ENCODE data around the gene BAHCC1. TPM values are rescaled to one million over a fixed set of nuclear protein-coding genes. Genes with fewer than 3 reads are reported as not detected.

Gene BAHCC1
- total RNA-seq, 1 experiment from 2014 or later = 29.8 TPM

GRCh38 chr17:81420769-81421462, 25.7 kb downstream of the BAHCC1 start (continued):
- TF ChIP-seq, protein P1, sequence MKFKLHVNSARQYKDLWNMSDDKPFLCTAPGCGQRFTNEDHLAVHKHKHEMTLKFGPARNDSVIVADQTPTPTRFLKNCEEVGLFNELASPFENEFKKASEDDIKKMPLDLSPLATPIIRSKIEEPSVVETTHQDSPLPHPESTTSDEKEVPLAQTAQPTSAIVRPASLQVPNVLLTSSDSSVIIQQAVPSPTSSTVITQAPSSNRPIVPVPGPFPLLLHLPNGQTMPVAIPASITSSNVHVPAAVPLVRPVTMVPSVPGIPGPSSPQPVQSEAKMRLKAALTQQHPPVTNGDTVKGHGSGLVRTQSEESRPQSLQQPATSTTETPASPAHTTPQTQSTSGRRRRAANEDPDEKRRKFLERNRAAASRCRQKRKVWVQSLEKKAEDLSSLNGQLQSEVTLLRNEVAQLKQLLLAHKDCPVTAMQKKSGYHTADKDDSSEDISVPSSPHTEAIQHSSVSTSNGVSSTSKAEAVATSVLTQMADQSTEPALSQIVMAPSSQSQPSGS (CRISPR knock-in tag; IDR thresholded peaks at IDR 0.05; ENCODE audit: borderline replicate concordance, low read depth) = no peak
- no peak for TF ChIP-seq ZBTB43 (CRISPR knock-in tag; IDR thresholded peaks at IDR 0.05)
- no peak for TF ChIP-seq ZNF232 (CRISPR knock-in tag; IDR thresholded peaks at IDR 0.05)

GRCh38 chr17:81422776-81423697, 27.8 kb downstream of the BAHCC1 start:
- Mint-ChIP-seq H3K4me3 (no peak overlapping the region), H3K4me1 (no peaks in the 10 kb centered on the region), H3K36me3 (no peaks in the 10 kb centered on the region), H3K27ac (no peak overlapping the region), H3K27me3 (ENCODE audit: low read depth) (no peaks in the 10 kb centered on the region), H3K9me3 (no peaks in the 10 kb centered on the region)
- ATAC-seq (no peak; the same call in 1 of the 2 replicates), DNase-seq (ENCODE audit: low spot score) (no peak)
- CTCF ChIA-PET = interaction anchor here (0.5 to 1.6 kb wide), 5 partner anchors 18 to 168 kb away, joined by 3 to 7 read pairs (median 3); no protein-coding TSS in a partner anchor
- POLR2A ChIA-PET = no interaction called here
- TF ChIP-seq ZNF219 (CRISPR knock-in tag; IDR thresholded peaks at IDR 0.05; ENCODE audit: borderline replicate concordance) (no peak), TEAD1 (CRISPR knock-in tag; IDR thresholded peaks at IDR 0.05) (no peak), CBFB (CRISPR knock-in tag; IDR thresholded peaks at IDR 0.05; ENCODE audit: low read depth) (no peak), FOXP4 (CRISPR knock-in tag; IDR thresholded peaks at IDR 0.05) (no peak), NR3C1 (CRISPR knock-in tag; conservative IDR thresholded peaks at IDR 0.05; ENCODE audit: low read depth) (no peak), EMX1 (CRISPR knock-in tag; IDR thresholded peaks at IDR 0.05) (no peak), MXD4 (CRISPR knock-in tag; IDR thresholded peaks at IDR 0.05; ENCODE audit: borderline replicate concordance) (no peak), IRF2 (CRISPR knock-in tag; IDR thresholded peaks at IDR 0.05; ENCODE audit: borderline replicate concordance, low read depth) (no peak), SP1 (CRISPR knock-in tag; conservative IDR thresholded peaks at IDR 0.05) (no peak), CREB1 (CRISPR knock-in tag; IDR thresholded peaks at IDR 0.05) (no peak), ZNF263 (CRISPR knock-in tag; IDR thresholded peaks at IDR 0.05; ENCODE audit: low read depth) (no peak)
- TF ChIP-seq, protein P2, sequence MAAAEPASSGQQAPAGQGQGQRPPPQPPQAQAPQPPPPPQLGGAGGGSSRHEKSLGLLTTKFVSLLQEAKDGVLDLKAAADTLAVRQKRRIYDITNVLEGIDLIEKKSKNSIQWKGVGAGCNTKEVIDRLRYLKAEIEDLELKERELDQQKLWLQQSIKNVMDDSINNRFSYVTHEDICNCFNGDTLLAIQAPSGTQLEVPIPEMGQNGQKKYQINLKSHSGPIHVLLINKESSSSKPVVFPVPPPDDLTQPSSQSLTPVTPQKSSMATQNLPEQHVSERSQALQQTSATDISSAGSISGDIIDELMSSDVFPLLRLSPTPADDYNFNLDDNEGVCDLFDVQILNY (CRISPR knock-in tag; IDR thresholded peaks at IDR 0.05) = no peak
- TF ChIP-seq, protein P3, sequence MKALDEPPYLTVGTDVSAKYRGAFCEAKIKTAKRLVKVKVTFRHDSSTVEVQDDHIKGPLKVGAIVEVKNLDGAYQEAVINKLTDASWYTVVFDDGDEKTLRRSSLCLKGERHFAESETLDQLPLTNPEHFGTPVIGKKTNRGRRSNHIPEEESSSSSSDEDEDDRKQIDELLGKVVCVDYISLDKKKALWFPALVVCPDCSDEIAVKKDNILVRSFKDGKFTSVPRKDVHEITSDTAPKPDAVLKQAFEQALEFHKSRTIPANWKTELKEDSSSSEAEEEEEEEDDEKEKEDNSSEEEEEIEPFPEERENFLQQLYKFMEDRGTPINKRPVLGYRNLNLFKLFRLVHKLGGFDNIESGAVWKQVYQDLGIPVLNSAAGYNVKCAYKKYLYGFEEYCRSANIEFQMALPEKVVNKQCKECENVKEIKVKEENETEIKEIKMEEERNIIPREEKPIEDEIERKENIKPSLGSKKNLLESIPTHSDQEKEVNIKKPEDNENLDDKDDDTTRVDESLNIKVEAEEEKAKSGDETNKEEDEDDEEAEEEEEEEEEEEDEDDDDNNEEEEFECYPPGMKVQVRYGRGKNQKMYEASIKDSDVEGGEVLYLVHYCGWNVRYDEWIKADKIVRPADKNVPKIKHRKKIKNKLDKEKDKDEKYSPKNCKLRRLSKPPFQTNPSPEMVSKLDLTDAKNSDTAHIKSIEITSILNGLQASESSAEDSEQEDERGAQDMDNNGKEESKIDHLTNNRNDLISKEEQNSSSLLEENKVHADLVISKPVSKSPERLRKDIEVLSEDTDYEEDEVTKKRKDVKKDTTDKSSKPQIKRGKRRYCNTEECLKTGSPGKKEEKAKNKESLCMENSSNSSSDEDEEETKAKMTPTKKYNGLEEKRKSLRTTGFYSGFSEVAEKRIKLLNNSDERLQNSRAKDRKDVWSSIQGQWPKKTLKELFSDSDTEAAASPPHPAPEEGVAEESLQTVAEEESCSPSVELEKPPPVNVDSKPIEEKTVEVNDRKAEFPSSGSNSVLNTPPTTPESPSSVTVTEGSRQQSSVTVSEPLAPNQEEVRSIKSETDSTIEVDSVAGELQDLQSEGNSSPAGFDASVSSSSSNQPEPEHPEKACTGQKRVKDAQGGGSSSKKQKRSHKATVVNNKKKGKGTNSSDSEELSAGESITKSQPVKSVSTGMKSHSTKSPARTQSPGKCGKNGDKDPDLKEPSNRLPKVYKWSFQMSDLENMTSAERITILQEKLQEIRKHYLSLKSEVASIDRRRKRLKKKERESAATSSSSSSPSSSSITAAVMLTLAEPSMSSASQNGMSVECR (CRISPR knock-in tag; IDR thresholded peaks at IDR 0.05; ENCODE audit: borderline replicate concordance) = no peak
- TF ChIP-seq, protein P4, sequence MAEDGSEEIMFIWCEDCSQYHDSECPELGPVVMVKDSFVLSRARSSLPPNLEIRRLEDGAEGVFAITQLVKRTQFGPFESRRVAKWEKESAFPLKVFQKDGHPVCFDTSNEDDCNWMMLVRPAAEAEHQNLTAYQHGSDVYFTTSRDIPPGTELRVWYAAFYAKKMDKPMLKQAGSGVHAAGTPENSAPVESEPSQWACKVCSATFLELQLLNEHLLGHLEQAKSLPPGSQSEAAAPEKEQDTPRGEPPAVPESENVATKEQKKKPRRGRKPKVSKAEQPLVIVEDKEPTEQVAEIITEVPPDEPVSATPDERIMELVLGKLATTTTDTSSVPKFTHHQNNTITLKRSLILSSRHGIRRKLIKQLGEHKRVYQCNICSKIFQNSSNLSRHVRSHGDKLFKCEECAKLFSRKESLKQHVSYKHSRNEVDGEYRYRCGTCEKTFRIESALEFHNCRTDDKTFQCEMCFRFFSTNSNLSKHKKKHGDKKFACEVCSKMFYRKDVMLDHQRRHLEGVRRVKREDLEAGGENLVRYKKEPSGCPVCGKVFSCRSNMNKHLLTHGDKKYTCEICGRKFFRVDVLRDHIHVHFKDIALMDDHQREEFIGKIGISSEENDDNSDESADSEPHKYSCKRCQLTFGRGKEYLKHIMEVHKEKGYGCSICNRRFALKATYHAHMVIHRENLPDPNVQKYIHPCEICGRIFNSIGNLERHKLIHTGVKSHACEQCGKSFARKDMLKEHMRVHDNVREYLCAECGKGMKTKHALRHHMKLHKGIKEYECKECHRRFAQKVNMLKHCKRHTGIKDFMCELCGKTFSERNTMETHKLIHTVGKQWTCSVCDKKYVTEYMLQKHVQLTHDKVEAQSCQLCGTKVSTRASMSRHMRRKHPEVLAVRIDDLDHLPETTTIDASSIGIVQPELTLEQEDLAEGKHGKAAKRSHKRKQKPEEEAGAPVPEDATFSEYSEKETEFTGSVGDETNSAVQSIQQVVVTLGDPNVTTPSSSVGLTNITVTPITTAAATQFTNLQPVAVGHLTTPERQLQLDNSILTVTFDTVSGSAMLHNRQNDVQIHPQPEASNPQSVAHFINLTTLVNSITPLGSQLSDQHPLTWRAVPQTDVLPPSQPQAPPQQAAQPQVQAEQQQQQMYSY (CRISPR knock-in tag; IDR thresholded peaks at IDR 0.05) = no peak
- TF ChIP-seq, protein P5, sequence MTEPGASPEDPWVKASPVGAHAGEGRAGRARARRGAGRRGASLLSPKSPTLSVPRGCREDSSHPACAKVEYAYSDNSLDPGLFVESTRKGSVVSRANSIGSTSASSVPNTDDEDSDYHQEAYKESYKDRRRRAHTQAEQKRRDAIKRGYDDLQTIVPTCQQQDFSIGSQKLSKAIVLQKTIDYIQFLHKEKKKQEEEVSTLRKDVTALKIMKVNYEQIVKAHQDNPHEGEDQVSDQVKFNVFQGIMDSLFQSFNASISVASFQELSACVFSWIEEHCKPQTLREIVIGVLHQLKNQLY (CRISPR knock-in tag; IDR thresholded peaks at IDR 0.05) = no peak
